Stimulated activated CD4-positive, alpha-beta T cell treated with anti-CD3 and anti-CD28 coated beads, Interleukin-1b, Interleukin-23, amount 100 ng/mL, for 1 hour (primary cell): ENCODE data around the gene AGBL3.

Experiments used
- DNase-seq, 2 donors: peaks; one replicate each; pipeline ENCODE4 v3.0.0-alpha.2; 2020; ENCODE audit warnings: low read depth in 2 of 2

The AGBL3 gene

DNA sequence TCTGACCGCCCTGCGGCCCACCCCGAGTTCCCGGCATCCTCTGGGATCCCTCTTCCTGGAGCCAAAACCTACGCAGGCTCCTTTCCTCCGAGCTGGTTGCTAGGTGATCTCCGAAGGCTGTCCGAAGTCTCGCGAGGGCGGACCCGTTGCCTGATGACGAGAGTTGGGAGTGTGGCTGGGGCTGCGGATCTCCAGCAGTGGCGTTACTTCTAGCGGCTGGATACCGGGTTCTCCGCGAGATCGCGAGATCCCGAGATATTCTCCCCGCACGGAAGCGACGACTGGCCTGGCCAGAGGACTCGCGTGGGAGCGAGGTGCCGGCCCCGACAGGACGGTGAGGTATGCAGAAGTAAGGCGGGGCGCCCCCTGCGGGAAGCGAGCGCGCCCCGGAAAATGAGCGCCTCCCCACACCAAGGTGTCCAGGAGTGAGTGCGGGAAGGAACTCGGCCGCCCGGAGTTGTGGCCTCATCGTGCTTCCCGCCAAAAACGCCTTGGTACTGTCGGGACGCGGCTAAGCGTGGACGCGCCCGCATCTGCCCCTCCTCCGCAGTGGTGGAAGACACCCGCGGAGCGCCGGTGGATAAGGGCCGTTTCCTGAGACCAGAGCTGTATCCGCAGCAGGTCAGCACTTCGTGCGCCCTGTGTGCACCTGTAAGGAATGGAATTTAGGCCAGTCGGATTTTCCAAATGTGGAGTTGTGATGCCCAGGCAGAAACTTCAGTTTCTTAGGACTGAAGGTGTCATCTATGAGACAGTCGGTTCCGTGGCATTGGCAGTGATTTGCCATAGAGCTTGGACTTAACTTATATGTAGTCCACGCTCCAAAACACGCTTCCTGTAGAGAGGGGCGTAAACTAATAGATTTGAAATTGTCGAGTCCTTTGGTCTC, at the start of gene AGBL3:
TSS of gene AGBL3 (plus strand) at position 146 of the 889 bp plus-strand sequence. CDS start 1,426 bp downstream, outside the sequence.
- peak; percentile 60 to 72 for DNase-seq

DNA sequence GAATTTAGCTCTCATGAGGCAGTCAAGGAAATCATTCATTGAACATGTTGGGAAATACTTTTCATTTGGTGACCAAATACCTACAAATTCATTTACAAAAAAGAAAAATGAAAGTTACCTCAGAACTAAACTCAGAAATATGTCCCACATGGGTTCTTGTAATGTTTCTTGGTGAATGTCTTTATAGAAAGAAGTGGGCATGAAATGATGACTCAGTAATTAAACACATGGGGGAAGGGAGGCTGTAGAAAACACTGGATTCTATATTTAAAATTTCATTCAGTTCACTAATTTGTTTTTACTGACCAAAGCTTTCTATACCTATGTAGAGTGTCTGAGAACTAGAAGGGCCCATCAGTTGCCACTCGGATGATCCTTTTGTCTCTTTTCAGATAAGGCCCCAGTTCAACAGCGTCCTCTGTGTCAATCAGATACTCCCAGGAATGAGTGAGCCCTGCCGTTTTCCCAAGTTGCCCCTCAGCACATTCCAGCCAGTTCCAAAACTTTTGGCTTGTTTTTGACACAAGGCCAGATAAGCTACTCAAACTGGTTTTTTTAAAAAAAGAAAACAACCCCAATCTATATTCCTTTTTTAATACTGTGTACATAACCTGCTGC, 49.3 kb upstream of the AGBL3 start:
- no peak for DNase-seq

DNA sequence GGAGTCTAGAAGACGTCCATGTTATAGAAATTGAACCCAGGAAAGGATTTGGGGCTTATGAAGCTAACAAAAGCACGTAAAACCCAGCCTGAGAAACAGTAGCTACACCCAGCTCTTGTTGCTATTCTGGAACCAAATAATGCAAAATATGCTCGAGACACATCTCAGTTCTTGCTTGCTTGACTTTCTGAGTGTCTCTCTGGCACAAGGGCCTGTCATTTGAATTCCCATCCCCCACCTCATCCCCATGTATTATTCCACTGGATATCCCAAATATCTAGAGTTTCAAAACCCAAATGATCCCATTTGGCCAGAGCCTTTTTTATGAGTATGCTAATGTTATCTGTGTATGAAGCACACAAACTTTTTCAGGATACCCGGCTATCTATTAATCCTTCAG, 48.2 kb upstream of the AGBL3 start:
- no peak for DNase-seq

DNA sequence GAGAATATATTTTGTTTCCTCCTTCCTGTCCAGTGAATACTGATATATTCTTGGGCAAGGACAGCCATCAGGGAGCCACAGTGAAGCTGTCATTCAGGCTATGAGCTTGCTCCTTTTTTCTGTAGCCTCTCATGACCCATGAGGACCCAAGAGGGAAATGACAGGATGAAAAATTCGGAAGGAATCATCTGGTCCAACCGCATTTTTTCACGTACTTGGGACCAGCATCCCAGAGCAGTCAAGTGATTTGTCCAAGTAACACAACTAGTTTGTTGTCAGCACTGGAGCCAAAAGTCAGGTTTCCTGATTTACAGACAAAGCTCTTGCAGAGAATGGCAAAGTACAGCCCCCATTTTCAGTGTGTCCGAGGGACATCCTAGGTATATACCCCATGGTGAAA, 47.2 kb upstream of the AGBL3 start:
- DNase-seq: no peak

DNA sequence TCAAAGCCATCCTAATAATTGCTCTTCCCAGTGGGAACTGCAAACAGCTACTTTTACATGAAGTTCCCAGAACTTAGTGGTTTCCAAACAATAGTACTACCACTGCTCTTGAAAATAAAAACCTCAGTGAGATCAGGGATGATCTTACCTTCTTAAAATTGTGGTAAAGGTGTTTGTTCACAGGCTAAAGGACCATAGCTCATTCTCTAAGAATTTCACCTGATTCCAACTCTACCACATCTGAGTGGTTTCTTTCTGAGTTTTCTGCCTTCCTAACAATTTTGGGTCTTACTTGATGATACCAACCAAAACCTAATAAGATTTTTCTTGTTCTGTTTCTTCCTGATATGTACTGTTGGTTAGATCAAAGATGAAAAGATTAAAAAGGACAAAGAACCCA, 45.6 kb upstream of the AGBL3 start:
- DNase-seq: no peak

DNA sequence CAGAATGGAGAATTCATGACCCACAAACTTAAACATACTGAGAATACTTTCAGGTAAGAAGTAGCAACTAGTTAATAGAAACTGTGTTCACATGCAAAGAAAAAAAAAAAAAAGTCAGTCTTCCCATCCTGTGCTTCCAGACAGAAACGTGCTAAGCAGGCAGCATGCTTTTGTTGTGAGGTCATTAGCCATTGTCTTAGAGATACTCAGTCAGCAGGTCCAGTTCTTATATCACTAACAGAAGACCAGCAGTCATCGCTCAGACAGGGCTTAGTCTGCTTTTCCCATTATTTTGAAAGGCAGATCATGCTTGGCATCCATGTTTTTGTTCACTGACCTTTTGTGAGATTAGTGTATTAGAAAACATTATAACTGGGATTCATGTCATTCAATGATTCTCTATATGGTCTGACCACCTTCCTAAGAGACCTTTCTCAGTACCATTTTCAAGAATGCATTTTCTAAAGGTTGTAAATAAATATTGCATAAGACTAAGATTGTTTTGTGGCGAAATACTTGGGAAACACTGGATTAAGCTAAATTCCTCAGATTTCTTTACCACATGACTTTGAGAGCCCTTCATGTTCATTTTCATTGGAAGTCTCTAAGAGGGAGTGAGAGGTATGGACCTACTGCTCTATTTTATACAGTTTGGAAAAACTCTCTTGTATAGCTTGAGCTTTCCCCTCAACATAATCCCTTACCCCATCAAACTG, 45.0 kb upstream of the AGBL3 start:
- no peak for DNase-seq

DNA sequence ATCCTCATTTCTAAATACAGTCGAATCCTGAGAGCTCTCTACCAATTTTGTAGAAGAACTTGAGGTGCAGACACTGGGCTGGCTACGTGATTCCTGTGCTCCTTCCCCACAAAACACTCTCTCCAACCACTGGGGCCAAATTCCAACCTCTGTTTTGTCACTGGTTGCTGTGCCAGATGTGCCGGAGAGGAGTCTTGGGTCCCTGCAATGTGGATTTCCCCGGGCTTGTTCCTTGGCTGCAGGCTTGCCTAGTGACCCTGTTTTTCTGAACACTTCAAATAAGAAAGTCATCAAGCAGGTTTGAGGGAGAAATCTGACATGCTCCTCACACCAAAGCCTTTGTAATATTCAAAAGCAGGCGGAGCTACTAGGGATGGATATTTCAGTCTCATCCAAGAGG, 44.4 kb upstream of the AGBL3 start:
- no peak for DNase-seq

DNA sequence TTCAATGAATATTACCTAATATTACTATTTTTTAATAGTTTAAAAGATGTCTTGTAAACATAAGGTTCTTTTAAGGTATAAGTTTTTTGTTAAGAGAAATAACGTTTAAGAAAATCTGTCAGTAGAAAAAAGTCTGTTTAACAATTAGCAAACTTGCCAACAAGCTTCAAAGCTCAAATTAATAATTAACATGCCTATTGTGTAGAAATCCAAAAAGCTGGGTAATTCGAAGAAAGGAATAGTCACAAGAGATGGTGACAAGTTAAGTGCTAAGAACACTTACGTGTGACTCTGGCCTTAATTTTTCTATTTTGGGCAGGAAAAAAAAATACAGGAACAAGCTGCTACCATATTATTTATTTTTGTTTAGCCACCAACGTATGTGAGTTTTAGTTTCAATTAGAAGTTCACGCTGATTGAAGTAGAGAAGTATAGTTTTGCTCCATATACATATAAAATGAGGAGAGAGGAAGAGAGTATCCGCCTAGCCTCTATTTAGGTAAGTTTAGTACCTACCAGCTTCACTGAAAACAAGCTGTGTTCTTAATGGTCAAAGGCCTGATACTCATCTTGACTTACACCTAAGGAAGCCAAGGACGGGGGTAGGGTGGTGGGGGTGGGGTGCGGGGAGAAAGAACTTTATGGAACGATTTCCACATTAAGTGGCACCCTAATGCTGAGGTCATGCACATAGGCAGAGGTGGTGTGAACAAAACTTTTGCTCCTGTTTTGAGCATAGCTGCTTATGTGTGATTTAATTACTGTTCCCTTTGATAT, 43.4 kb upstream of the AGBL3 start:
- DNase-seq: no peak

DNA sequence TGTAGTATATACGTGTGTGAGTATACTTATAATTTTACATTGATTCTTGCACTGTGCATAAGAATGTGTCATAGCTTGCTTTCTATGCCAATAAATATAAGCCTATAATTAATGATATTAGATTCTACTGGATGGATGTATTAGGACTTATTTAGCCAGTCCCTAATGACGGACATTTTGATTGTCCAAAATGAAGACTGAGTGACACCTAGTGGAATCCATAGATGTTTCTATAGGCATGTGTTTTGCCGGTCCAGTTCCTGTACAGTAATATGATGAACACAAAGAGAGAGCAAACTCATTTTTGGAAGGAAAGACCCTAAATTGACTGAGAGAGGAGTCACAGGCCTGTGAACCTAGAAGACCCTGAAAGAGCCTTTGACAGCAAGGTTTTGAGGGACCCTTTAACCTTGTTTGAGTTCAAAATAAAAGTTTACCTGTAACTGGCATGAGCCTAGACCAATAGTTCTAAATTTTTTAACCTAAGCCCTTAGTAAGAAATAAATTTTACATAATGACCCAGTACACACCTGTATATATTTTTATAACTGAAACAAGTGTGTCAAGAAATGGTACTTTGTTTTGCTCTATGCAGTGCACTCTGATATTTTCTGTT, 42.4 kb upstream of the AGBL3 start:
- no peak for DNase-seq

DNA sequence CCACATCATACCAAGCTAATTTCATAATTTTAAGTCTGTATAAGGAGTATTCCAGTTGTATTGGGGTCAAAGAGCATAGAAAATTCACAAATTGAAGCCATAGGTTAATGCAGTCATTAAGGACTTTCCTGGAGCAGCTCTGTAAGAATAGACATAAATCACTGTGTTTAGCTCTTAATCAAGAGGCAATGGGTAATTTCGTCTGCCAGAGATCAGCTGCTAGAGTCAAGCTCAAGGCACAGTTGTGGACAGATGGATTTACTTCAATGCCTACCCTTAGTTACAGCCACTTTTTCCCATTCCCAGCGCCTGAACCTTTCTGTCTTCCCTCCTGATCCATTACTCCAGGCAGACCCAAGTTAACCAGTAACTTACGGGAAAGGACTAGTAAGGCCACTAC, 40.6 kb upstream of the AGBL3 start:
- DNase-seq: no peak

DNA sequence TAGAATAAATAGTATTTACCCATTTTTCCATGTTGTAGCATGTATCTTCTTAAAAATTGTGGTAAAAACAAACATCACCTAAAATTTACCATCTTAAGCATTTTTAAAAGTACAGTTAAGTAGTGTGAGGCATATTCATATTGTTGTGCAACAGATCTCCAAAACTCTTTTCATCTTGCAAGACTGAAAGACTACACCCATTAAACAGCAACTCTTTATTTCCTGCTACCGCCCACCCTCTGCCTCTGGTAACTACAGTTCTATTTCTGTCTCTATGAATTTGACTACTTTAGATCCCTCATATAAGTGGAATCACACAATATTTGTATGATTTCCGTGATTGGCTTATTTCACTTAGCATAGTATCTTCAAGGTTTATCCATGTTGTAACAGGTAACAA, 40.0 kb upstream of the AGBL3 start:
- DNase-seq: no peak

DNA sequence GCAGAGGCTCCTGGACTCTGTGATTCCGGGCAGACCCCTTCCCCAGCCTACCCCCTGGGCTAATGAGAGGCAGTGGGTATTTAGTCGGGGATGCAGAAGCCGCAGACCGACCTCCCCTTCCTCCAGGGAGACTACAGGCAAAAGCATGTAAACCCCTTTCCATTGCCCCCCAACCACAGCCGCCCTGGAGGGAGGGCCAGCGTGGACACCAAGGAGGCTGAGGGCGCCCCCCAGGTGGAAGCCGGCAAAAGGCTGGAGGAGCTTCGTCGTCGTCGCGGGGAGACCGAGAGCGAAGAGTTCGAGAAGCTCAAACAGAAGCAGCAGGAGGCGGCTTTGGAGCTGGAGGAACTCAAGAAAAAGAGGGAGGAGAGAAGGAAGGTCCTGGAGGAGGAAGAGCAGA, 39.0 kb upstream of the AGBL3 start:
- no peak for DNase-seq

DNA sequence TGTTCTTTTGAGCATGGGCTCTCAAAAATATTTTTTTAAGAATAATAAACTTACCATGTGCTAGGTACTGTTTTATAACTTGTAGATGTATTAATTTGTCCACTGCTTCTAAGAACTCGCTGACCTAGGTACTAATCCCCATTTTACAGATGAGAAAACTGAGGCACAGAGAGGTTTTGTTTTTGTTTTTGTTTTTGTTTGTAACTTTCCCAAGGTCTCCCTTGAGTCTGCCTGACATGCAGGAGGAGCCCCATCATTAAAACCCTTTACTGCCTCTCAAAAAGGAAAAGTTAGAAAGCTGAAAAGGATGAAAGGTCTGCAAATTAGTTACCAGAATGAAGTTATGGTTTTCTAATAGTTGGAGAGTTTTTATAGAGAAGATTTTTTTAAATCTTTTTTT, 38.5 kb upstream of the AGBL3 start:
- no peak for DNase-seq

DNA sequence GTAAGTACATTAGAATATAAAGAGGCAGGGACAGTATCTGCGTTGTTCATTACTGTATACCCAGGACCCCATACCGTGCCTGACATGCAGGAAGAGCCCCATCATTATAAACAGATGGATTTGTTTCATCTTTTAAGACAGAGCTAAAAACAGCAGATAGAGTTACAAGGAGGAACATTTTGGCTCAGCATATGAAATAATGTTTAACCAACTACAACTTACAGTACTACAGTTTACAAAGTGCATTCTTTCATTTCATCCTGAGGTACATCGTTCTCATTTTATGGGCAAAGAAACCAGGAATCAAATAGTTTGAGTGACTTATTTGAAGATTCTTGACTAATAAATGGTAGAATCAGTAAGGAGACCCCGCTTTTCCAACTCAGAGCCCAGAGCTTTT, 38.1 kb upstream of the AGBL3 start:
- no peak for DNase-seq

DNA sequence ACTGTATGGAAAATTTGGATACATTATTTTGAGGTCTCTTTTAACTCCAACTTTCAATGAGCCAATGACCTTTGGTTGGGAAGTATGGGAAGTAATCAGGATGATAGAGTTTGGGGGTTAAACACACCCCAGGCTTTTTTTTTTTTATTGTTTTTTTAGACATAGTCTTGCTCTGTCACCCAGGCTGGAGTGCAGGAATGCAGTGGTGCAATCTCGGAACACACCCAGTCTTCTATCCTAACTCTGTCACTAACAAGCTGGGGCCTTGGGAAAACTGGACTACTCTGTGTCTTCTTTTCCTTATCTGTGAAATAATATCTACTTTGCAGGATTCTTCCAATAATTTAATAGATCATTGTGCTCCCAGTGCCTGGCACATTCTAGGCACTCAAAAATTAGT, 37.6 kb upstream of the AGBL3 start:
- DNase-seq: no peak

DNA sequence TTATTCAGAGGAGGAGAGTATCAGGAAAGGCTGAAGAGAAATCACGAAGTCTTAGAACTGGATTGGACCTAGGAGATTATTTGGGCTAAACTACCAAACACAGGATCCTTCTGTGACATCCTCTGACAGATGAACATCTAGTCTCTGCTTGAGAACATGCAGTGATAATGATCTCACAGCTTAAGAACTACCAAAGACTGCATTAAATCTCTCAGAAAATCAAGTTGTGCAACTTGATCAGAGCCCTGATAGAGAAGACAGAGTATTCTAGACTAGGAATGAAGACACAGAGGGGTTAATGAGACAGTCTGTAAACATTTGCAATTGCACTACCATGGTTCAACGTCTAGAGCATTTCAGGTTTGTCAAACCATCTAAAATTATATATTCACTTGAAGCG, 37.1 kb upstream of the AGBL3 start:
- DNase-seq: no peak

DNA sequence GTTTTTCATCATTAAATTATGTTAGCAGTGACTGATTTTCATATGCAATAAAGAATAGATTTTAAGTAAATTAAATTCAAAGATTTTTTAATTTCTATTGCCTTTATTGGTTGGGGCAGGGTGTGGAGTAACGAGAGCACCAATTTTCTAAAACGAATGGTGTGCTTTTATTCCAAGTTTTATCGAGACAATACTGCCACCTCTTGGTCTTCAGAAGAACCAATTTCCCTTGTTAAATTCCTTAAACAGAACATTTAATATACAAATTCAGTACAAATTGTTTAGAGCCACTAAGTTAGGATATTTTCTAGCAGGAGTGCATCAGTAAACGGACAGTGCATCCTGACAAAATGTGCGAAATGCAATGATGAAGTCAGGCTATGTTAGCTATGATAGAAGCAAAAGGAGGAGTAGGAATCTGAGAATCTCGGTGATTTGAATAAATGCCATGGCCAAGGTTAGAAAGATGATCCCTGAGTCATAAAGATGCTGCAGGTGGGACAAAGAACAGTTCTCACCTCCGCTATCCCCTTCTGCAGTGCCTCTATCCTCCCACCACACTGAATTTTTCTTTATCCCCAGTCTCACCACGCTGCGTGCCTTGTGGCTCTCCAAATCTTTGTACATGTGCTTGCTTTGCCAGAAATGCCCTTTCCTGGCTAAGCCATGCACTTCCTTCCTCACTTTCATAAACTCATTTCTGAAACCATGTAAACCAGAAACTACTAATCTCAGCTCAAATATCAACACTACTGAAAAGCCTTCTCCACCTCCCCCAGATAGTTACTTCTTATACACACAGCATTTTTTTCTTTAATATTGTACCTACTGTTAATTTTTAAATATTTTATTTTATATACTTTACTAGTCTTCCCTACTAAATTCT, 31.9 kb upstream of the AGBL3 start:
- DNase-seq: no peak

DNA sequence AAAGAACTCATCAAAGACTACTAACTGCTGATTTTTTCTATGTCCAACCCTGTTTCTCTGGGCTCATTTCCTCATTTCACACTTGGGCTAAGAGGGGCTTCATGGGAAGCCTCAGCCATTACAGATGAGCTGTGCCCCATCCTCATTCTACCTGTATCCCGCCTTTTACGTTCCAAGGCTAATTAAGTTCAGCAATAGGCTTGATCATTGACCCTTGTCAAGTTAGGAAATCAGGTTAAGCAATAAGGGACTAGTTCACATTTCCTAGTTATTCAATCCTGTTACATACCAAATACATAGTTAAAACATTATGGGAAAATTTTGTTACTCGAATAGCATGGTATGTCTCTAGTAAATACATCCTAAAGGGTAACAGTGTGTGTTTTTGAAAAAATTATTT, 29.3 kb upstream of the AGBL3 start:
- no peak for DNase-seq

DNA sequence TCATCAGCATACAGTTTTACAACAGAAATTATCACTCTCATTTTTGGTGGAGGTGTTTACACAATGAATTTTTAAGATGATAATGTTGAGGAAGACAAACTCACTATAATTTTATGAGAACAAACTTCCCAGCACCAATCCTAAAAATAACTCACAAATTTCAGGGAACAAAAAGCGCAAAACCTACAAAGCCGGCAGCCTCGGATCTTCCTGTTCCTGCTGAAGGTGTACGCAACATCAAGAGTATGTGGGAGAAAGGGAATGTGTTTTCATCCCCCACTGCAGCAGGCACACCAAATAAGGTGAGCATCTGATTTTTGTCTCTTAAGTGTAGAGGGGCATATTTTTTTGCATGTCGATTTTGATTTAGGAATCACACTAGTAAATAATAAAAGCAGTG, 26.5 kb upstream of the AGBL3 start:
- DNase-seq: no peak

DNA sequence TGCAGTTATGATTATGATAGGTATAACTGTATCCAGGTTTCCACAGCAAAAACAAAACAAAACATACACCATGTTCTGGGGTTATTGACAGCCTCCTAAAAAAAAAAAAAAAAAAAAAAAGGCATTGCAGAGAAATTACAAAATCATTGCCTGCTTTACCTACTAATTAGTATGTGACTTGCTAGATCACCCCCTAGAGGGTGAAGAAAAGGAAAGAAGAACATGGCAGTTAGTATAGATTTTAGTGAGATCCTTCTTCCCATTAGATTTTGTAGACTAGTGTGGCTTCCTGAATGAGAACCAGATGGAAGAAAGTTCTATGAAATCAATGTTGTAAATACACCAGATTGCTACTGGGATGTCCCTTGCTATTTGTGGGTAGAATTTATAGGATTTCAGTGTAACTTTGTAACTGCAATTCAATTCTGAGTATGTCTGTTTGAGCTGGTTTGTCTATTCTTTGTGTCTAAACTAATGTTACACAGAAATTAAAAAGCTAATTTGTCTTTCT, 24.0 kb upstream of the AGBL3 start:
- DNase-seq: no peak
